ENCODE data around the gene ZFYVE27.
A peak's percentile ranks its signal among the peaks of the same experiment; 100 is the strongest.
"Not testable (repeated sequence)": the region's sequence is repeated elsewhere in the genome, so short reads cannot be mapped to it uniquely, and the experiment has no call there.

The ZFYVE27 gene

DNA sequence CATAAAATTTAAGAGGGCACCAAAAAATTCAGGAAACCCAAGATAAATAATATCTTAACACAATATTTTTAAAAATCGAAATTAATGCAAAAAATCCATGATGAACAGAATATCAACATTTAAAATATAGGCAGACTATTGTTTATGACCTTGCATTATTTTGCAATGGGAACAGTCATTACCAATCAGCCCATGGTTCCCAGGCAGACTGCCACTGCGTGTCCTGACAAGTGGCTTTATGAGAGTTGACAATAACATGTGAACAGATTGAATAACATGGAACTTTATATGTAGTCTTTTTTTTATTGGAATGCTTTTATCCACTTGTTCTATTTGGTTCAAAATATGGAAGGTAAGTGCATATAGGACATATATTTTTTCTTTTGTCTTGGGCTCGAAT, 46.8 kb upstream of the ZFYVE27 start:
- H3F3A ChIP-seq (ENCODE audit: insufficient read depth, low read length), result no peaks in the 10 kb centered on the region; the same call in none of the 2 replicates
- no peak overlapping the region for H3K27ac ChIP-seq (ENCODE audit: low read length)
- no peaks in the 10 kb centered on the region for H3K27me3 ChIP-seq (replicated peaks; ENCODE audit: insufficient read depth, low read length)
- H4K20me1 ChIP-seq (ENCODE audit: insufficient read depth, low read length), result no peaks in the 10 kb centered on the region
- no peak overlapping the region for H3K4me3 ChIP-seq (ENCODE audit: low read length)
- H2AFZ ChIP-seq (ENCODE audit: low read length), result no peak overlapping the region
- no peaks in the 10 kb centered on the region for H3K9me2 ChIP-seq (replicated peaks; ENCODE audit: insufficient read depth, low read length)
- H3K79me2 ChIP-seq (ENCODE audit: low read length), result no peaks in the 10 kb centered on the region
- H3K4me2 ChIP-seq (ENCODE audit: low read depth, low read length), result no peak overlapping the region
- TF ChIP-seq, protein P1, sequence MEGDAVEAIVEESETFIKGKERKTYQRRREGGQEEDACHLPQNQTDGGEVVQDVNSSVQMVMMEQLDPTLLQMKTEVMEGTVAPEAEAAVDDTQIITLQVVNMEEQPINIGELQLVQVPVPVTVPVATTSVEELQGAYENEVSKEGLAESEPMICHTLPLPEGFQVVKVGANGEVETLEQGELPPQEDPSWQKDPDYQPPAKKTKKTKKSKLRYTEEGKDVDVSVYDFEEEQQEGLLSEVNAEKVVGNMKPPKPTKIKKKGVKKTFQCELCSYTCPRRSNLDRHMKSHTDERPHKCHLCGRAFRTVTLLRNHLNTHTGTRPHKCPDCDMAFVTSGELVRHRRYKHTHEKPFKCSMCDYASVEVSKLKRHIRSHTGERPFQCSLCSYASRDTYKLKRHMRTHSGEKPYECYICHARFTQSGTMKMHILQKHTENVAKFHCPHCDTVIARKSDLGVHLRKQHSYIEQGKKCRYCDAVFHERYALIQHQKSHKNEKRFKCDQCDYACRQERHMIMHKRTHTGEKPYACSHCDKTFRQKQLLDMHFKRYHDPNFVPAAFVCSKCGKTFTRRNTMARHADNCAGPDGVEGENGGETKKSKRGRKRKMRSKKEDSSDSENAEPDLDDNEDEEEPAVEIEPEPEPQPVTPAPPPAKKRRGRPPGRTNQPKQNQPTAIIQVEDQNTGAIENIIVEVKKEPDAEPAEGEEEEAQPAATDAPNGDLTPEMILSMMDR (IDR thresholded peaks at IDR 0.05; ENCODE audit: low read length), result no peak
- no peak for TF ChIP-seq EZH2 (optimal IDR thresholded peaks at IDR 0.05; ENCODE audit: low read depth, low read length)
- no peak for TF ChIP-seq EZH2phosphoT487 (IDR thresholded peaks at IDR 0.05; ENCODE audit: low read length)
- no peak overlapping the region for H3K9ac ChIP-seq (ENCODE audit: low read length)
- H3K36me3 ChIP-seq (replicated peaks; ENCODE audit: insufficient read depth, low read length), result no peaks in the 10 kb centered on the region
- H3K4me1 ChIP-seq (ENCODE audit: low read length), result peaks cover 16% of the 10 kb centered on the region
- no peak for DNase-seq
- H3K9me3 ChIP-seq (replicated peaks; ENCODE audit: insufficient read depth, low read length), result no peaks in the 10 kb centered on the region

DNA sequence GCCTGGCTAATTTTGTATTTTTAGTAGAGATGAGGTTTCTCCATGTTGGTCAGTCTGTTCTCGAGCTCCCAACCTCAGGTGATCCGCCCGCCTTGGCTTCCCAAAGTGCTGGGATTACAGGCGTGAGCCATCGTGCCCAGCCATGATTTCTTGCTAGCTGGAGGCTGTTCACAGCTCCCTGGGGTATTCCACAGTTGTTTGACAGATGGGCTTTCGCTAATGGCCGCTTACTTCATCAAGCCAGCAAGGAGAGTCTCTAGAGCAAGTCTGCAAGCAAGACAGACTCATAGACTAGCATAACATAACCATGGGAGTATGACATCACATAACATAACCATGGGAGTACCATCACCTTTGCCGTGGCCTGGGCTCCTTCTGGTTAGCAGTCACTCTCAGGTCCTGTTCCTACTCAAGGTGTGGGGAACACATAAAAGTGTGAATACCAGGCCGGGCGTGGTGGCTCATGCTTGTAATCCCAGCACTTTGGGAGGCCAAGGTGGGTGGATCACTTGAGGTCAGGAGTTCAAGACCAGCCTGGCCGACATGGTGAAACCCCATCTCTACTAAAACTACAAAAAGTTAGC, 38.8 kb upstream of the ZFYVE27 start:
- not testable (repeated sequence) for H3K9me3 ChIP-seq (replicated peaks; ENCODE audit: insufficient read depth, low read length); H3K9me2 ChIP-seq (replicated peaks; ENCODE audit: insufficient read depth, low read length); H2AFZ ChIP-seq (ENCODE audit: low read length); H3K36me3 ChIP-seq (replicated peaks; ENCODE audit: insufficient read depth, low read length); H3K9ac ChIP-seq (ENCODE audit: low read length); H3K4me1 ChIP-seq (ENCODE audit: low read length); H3K4me3 ChIP-seq (ENCODE audit: low read length); H3F3A ChIP-seq (ENCODE audit: insufficient read depth, low read length); DNase-seq; H3K79me2 ChIP-seq (ENCODE audit: low read length); H3K4me2 ChIP-seq (ENCODE audit: low read depth, low read length); H3K27me3 ChIP-seq (replicated peaks; ENCODE audit: insufficient read depth, low read length); H4K20me1 ChIP-seq (ENCODE audit: insufficient read depth, low read length); H3K27ac ChIP-seq (ENCODE audit: low read length)

DNA sequence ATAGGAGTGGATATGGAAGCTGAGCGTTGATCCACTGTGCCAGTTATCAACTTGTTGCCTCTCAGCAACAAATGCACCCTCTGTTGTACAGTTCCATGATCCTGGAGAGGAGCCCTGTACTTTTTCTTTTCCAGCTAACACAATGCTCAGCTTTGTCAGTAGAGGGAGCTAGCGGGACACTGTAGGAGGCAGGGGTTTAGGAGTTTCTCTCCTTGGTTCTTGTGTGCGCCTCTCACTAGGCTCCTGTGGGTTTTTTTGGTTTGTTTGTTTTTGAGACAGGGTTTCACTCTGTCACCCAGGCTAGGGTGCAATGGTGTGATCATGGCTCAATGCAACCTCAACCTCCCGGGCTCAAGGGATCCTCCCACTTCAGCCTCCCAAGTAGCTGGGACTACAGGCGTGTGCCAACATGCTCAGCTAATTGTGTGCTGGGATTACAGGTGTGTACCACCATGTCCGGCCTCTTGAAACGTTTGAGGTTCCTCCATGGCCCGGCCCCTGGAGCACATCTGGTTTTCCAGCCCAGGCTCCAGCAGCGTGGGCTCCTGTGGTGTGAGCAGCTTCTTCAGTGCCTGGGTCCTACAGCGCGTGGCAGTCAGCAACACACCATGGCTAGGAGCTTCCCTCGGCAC, 35.4 kb upstream of the ZFYVE27 start:
- Histone ChIP-seq H3K9me3 (replicated peaks; ENCODE audit: insufficient read depth, low read length) (no peaks in the 10 kb centered on the region), H3K27ac (ENCODE audit: low read length) (no peak overlapping the region), H3K27me3 (replicated peaks; ENCODE audit: insufficient read depth, low read length) (no peaks in the 10 kb centered on the region), H3K9ac (ENCODE audit: low read length) (no peak overlapping the region), H3K4me3 (ENCODE audit: low read length) (no peak overlapping the region), H3K4me1 (ENCODE audit: low read length) (no peaks in the 10 kb centered on the region; the same call in 1 of the 2 replicates), H3K4me2 (ENCODE audit: low read depth, low read length) (no peak overlapping the region), H3K36me3 (replicated peaks; ENCODE audit: insufficient read depth, low read length) (no peaks in the 10 kb centered on the region), H3K79me2 (ENCODE audit: low read length) (no peaks in the 10 kb centered on the region), H2AFZ (ENCODE audit: low read length) (0 out of 2 replicates have a peak overlapping the region, but pooled peaks have one; percentile 8), H4K20me1 (ENCODE audit: insufficient read depth, low read length) (no peaks in the 10 kb centered on the region), H3F3A (ENCODE audit: insufficient read depth, low read length) (no peaks in the 10 kb centered on the region), H3K9me2 (replicated peaks; ENCODE audit: insufficient read depth, low read length) (no peaks in the 10 kb centered on the region)
- peak; percentile 67 for DNase-seq
- TF ChIP-seq, protein P1 (IDR thresholded peaks at IDR 0.05; ENCODE audit: low read length), result peak; percentile 88
- TF ChIP-seq EZH2phosphoT487 (IDR thresholded peaks at IDR 0.05; ENCODE audit: low read length), result no peak

DNA sequence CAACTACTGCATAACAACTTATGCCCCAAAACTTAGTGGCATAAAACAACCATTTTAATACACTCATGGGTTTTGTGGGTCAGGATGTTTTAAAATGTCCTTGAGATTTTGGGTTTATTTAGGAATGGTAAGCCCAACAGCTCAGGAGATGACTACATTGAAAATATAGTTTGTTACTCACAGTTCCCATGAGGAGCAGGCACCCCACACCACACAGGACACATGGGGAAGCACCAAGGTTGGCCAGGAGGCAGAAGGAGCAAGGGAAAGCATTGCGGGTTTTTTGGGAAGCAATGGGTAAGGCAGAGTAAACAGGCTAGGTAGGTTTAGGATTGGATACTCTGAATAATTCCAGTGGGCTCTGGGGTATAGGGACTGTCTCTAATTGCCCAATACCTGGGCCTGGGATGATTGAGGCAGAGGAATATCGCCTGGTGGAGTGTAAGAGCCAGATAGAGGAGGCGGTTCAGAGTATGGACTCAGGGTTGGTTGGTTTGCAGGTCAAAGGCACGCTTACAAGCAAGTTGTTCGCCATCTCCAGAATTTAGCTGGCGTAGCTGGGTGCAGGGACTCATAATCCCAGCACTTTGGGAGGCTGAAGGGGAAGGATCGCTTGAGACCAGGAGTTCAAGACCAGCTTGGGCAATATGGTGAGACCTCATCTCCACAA, 33.4 kb upstream of the ZFYVE27 start:
- TF ChIP-seq, protein P1 (IDR thresholded peaks at IDR 0.05; ENCODE audit: low read length), result no peak
- no peak for TF ChIP-seq EZH2 (optimal IDR thresholded peaks at IDR 0.05; ENCODE audit: low read depth, low read length)
- no peak for TF ChIP-seq EZH2phosphoT487 (IDR thresholded peaks at IDR 0.05; ENCODE audit: low read length)
- no peaks in the 10 kb centered on the region for H3F3A ChIP-seq (ENCODE audit: insufficient read depth, low read length)
- H3K4me3 ChIP-seq (ENCODE audit: low read length), result no peak overlapping the region
- no peak overlapping the region for H3K27ac ChIP-seq (ENCODE audit: low read length)
- no peak overlapping the region for H3K4me2 ChIP-seq (ENCODE audit: low read depth, low read length)
- no peak for DNase-seq
- no peaks in the 10 kb centered on the region for H3K79me2 ChIP-seq (ENCODE audit: low read length)
- no peaks in the 10 kb centered on the region; the same call in 1 of the 2 replicates for H3K4me1 ChIP-seq (ENCODE audit: low read length)
- no peaks in the 10 kb centered on the region for H3K9me2 ChIP-seq (replicated peaks; ENCODE audit: insufficient read depth, low read length)
- no peaks in the 10 kb centered on the region for H3K27me3 ChIP-seq (replicated peaks; ENCODE audit: insufficient read depth, low read length)
- no peak overlapping the region for H3K9ac ChIP-seq (ENCODE audit: low read length)
- H2AFZ ChIP-seq (ENCODE audit: low read length), result no peak overlapping the region
- no peaks in the 10 kb centered on the region for H4K20me1 ChIP-seq (ENCODE audit: insufficient read depth, low read length)
- no peaks in the 10 kb centered on the region for H3K9me3 ChIP-seq (replicated peaks; ENCODE audit: insufficient read depth, low read length)
- no peaks in the 10 kb centered on the region for H3K36me3 ChIP-seq (replicated peaks; ENCODE audit: insufficient read depth, low read length)

Measured in MM.1S (cell line).